Caco-2 (cell line): Measurements from ENCODE around the gene BCL2. TPM values are rescaled to one million over a fixed set of nuclear protein-coding genes. Genes with fewer than 3 reads are reported as not detected.

Source experiments
- BruUV-seq: library from RNA; stranded (reverse); fragments of 400-500 nt; replicated peaks from 2 replicates; lab custom pipeline; 2021; lab: Mats Ljungman, UMichigan
- CTCF ChIA-PET: fragments of 300-600 bp; sonication (Branson Sonifier 250); formaldehyde crosslinking; loops from one replicate; lab custom pipeline; 2022; ENCODE audit warnings: antibody characterized with exemption; lab: Charles Lee
- POLR2A ChIA-PET: fragments of 300-600 bp; sonication (Branson Sonifier 250); formaldehyde crosslinking; loops from one replicate; lab custom pipeline; 2022; ENCODE audit warnings: antibody characterized with exemption; lab: Charles Lee
- DNase-seq, 2 experiments: peaks; one replicate each; pipeline versions ENCODE4 v3.0.0 to v3.0.0-alpha.2; 2020 to 2022
- H3K27me3 ChIP-seq: replicated peaks from 2 replicates; pipeline ENCODE4 v1.6.0; 2011; ENCODE audit warnings: low read length; ENCODE audit not compliant: control insufficient read depth, insufficient read depth
- H3K36me3 ChIP-seq: 2 replicates; pipeline ENCODE4 v1.5.1; 2011; ENCODE audit warnings: low read length; ENCODE audit not compliant: control insufficient read depth, insufficient read depth
- H3K4me1 ChIP-seq: fragments of 250-450 bp; sonication (Bioruptor Pico); 2 replicates; pipeline ENCODE4 v1.5.1; 2020; ENCODE audit warnings: mild to moderate bottlenecking
- H3K4me3 ChIP-seq: 2 replicates; pipeline ENCODE4 v1.5.1; 2011; ENCODE audit warnings: low read depth, mild to moderate bottlenecking, control low read depth, low read length
- H3K9me3 ChIP-seq: fragments of 250-450 bp; sonication (Bioruptor Pico); 2 replicates; pipeline ENCODE4 v1.5.1; 2020; ENCODE audit warnings: mild to moderate bottlenecking, moderate library complexity
- H3K27ac Mint-ChIP-seq: one replicate; pipeline ENCODE4 v1.8.0; 2022; ENCODE audit warnings: mixed read lengths; ENCODE audit not compliant: unreplicated experiment
- H3K27me3 Mint-ChIP-seq: one replicate; pipeline ENCODE4 v1.8.0; 2022; ENCODE audit warnings: mixed read lengths; ENCODE audit not compliant: insufficient read depth, unreplicated experiment
- H3K36me3 Mint-ChIP-seq: one replicate; pipeline ENCODE4 v1.8.0; 2022; ENCODE audit warnings: mild to moderate bottlenecking, mixed read lengths; ENCODE audit not compliant: insufficient read depth, unreplicated experiment
- H3K4me1 Mint-ChIP-seq: one replicate; pipeline ENCODE4 v1.8.0; 2022; ENCODE audit warnings: low read depth, mixed read lengths; ENCODE audit not compliant: unreplicated experiment
- H3K4me3 Mint-ChIP-seq: one replicate; pipeline ENCODE4 v1.8.0; 2022; ENCODE audit warnings: mild to moderate bottlenecking, moderate library complexity, mixed read lengths; ENCODE audit not compliant: unreplicated experiment
- H3K9me3 Mint-ChIP-seq: one replicate; pipeline ENCODE4 v1.8.0; 2022; ENCODE audit warnings: mixed read lengths; ENCODE audit not compliant: unreplicated experiment
- CTCF ChIP-seq, 2 experiments: fragments of 200-600 bp in 1 of 2; IDR thresholded peaks; 1 replicate in 1 of 2; 2 replicates in 1 of 2; pipeline versions ENCODE4 v1.5.1 to v1.8.0; 2011 to 2022; ENCODE audit warnings: antibody characterized with exemption in 1 of 2, control low read depth in 1 of 2, inconsistent platforms in 1 of 2, low read depth in 1 of 2, low read length in 1 of 2, mild to moderate bottlenecking in 1 of 2, moderate library complexity in 1 of 2; ENCODE audit not compliant: insufficient read depth in 1 of 2, severe bottlenecking in 1 of 2, unreplicated experiment in 1 of 2
- intact Hi-C: fragments of 100-400 bp; cut with micrococcal nuclease; formaldehyde crosslinking; loops from one replicate; pipeline ENCODE4 v1.10.0; 2022; ENCODE audit not compliant: unreplicated experiment
- total RNA-seq: library from RNA; stranded (reverse); gene quantifications from 2 replicates; pipeline ENCODE4 v1.2.3, GENCODE V29; 2022

Gene BCL2
- total RNA-seq, 1 experiment from 2014 or later, result 6.5 TPM

GRCh38 chr18:63096327-63096874 lies 223.2 kb downstream of the BCL2 start:
- Histone ChIP-seq H3K4me3 (no peak overlapping the region), H3K9me3 (no peaks in the 10 kb centered on the region), H3K4me1 (peaks cover 26% of the 10 kb centered on the region), H3K27me3 (no peaks in the 10 kb centered on the region), H3K36me3 (no peaks in the 10 kb centered on the region)
- Mint-ChIP-seq H3K27me3 (no peaks in the 10 kb centered on the region), H3K36me3 (peaks cover 4% of the 10 kb centered on the region), H3K27ac (no peak overlapping the region), H3K9me3 (peaks cover 10% of the 10 kb centered on the region), H3K4me1 (peaks cover 11% of the 10 kb centered on the region), H3K4me3 (no peak overlapping the region)
- BruUV-seq, result no TSS peak
- no peak for TF ChIP-seq CTCF (IDR thresholded peaks at IDR 0.05; ENCODE audit: insufficient read depth in 1 of 2, low read depth in 1 of 2, low read length in 1 of 2, severe bottlenecking in 1 of 2, unreplicated experiment in 1 of 2)
- POLR2A ChIA-PET, result no interaction called here
- intact Hi-C loops, result no loop called here
- CTCF ChIA-PET, result no interaction called here
- DNase-seq, result no peak

- Mint-ChIP-seq H3K9me3 (peaks cover 10% of the 10 kb centered on the region), H3K27ac (no peak overlapping the region), H3K27me3 (no peaks in the 10 kb centered on the region), H3K4me1 (peaks cover 11% of the 10 kb centered on the region), H3K4me3 (no peak overlapping the region), H3K36me3 (peaks cover 2% of the 10 kb centered on the region)
- ChIA-PET POLR2A (no interaction called here), CTCF (no interaction called here)
- Histone ChIP-seq H3K4me3 (no peak overlapping the region), H3K36me3 (no peaks in the 10 kb centered on the region), H3K27me3 (no peaks in the 10 kb centered on the region), H3K9me3 (no peaks in the 10 kb centered on the region), H3K4me1 (peaks cover 22% of the 10 kb centered on the region)
- no peak for DNase-seq
- intact Hi-C loops, result no loop called here
- BruUV-seq, result no TSS peak
- TF ChIP-seq CTCF (IDR thresholded peaks at IDR 0.05; ENCODE audit: insufficient read depth in 1 of 2, low read depth in 1 of 2, low read length in 1 of 2, severe bottlenecking in 1 of 2, unreplicated experiment in 1 of 2), result no peak
Observed at GRCh38 chr18:63095768-63096167, 223.8 kb downstream of the BCL2 start.

GRCh38 chr18:63091671-63092364 lies 227.8 kb downstream of the BCL2 start:
- no TSS peak for BruUV-seq
- Mint-ChIP-seq H3K27me3 (no peaks in the 10 kb centered on the region), H3K27ac (no peak overlapping the region), H3K9me3 (peaks cover 10% of the 10 kb centered on the region), H3K36me3 (no peaks in the 10 kb centered on the region), H3K4me3 (no peak overlapping the region), H3K4me1 (peaks cover 16% of the 10 kb centered on the region)
- Histone ChIP-seq H3K4me3 (no peak overlapping the region), H3K4me1 (peaks cover 20% of the 10 kb centered on the region), H3K9me3 (no peaks in the 10 kb centered on the region), H3K36me3 (no peaks in the 10 kb centered on the region), H3K27me3 (no peaks in the 10 kb centered on the region)
- intact Hi-C loops, result no loop called here
- ChIA-PET POLR2A (no interaction called here), CTCF (no interaction called here)
- no peak for DNase-seq
- no peak for TF ChIP-seq CTCF (IDR thresholded peaks at IDR 0.05; ENCODE audit: insufficient read depth in 1 of 2, low read depth in 1 of 2, low read length in 1 of 2, severe bottlenecking in 1 of 2, unreplicated experiment in 1 of 2)
